NAMALWA (cell line): ENCODE data around the gene JSRP1.
"Not testable (repeated sequence)": the region's sequence is repeated elsewhere in the genome, so short reads cannot be mapped to it uniquely, and the experiment has no call there.

Experiments
- DNase-seq: peaks from one replicate; pipeline ENCODE4 v3.0.0-alpha.2; 2015; ENCODE audit warnings: low spot score

Gene JSRP1

GRCh38 chr19:2282062-2282861 lies 26.0 kb upstream of the JSRP1 start, which contains the start of gene PEAK3:
TSS of gene PEAK3 (minus strand) at chr19:2282175. CDS start at chr19:2280931, 1,244 bp downstream.
- no peak for DNase-seq

- DNase-seq = not testable (repeated sequence)
Measured at GRCh38 chr19:2281265-2282061, 25.2 kb upstream of the JSRP1 start.

GRCh38 chr19:2280633-2281264 lies 24.5 kb upstream of the JSRP1 start:
- DNase-seq = no peak

- no peak for DNase-seq
Measured at GRCh38 chr19:2278459-2279158, 22.4 kb upstream of the JSRP1 start.

GRCh38 chr19:2277138-2277537 lies 20.9 kb upstream of the JSRP1 start:
- no peak for DNase-seq

GRCh38 chr19:2276429-2276986 lies 20.3 kb upstream of the JSRP1 start:
- DNase-seq = no peak

GRCh38 chr19:2275588-2276428 lies 19.6 kb upstream of the JSRP1 start:
- no peak for DNase-seq

- peak; percentile 54 for DNase-seq
Measured at GRCh38 chr19:2274931-2275535, 18.8 kb upstream of the JSRP1 start.

GRCh38 chr19:2274185-2274711 lies 18.0 kb upstream of the JSRP1 start:
- no peak for DNase-seq

- DNase-seq = peak; percentile 94
Measured at GRCh38 chr19:2273356-2274184, 17.4 kb upstream of the JSRP1 start.

GRCh38 chr19:2271234-2272103 lies 15.3 kb upstream of the JSRP1 start:
- DNase-seq = no peak

GRCh38 chr19:2270423-2271233 lies 14.4 kb upstream of the JSRP1 start:
- DNase-seq = peak; percentile 78

GRCh38 chr19:2270157-2270422 lies 13.9 kb upstream of the JSRP1 start:
- DNase-seq = peak; percentile 29

GRCh38 chr19:2269244-2270156 lies 13.3 kb upstream of the JSRP1 start:
- DNase-seq = peak; percentile 96

- DNase-seq = no peak
Measured at GRCh38 chr19:2268861-2269243, 12.6 kb upstream of the JSRP1 start.

- no peak for DNase-seq
Measured at GRCh38 chr19:2268480-2268830, 12.2 kb upstream of the JSRP1 start.
